ENCODE results near the gene GABBR2. TPM values are rescaled to one million over a fixed set of nuclear protein-coding genes. Genes with fewer than 3 reads are reported as not detected.

GABBR2 gene
- total and polyA plus RNA-seq, 9 of the 15 experiments (the other 6 are each of a cell fraction or from before 2014, with no cell fraction given): 0.15 to 1.9 (median 0.32) TPM

- no peak for TF ChIP-seq HMGXB4 (CRISPR knock-in tag; IDR thresholded peaks at IDR 0.05)
- peak in 1 of 2 experiments; percentile 26; a peak in 1 of 4 replicates for TF ChIP-seq UBTF (IDR thresholded peaks at IDR 0.05; ENCODE audit: borderline replicate concordance in 1 of 2, low read depth in 2 of 2, low read length in 2 of 2)
- no peak for TF ChIP-seq NFXL1 (CRISPR knock-in tag; IDR thresholded peaks at IDR 0.05)
- no peak for TF ChIP-seq GTF2B (IDR thresholded peaks at IDR 0.05; ENCODE audit: extremely low read depth, insufficient read length)
- TF ChIP-seq ILK (tag; IDR thresholded peaks at IDR 0.05; ENCODE audit: borderline replicate concordance, low read depth): no peak
- no peak for TF ChIP-seq FOXP4 (CRISPR knock-in tag; IDR thresholded peaks at IDR 0.05; ENCODE audit: borderline replicate concordance)
- TF ChIP-seq ZNF444 (CRISPR knock-in tag; IDR thresholded peaks at IDR 0.05): no peak
- TF ChIP-seq POLR2B (IDR thresholded peaks at IDR 0.05; ENCODE audit: low read depth, partially characterized antibody): no peak
- TF ChIP-seq SMARCA5 (IDR thresholded peaks at IDR 0.05): no peak
- no peak for TF ChIP-seq BHLHE40 (IDR thresholded peaks at IDR 0.05; ENCODE audit: low read length)
- TF ChIP-seq MED1 (CRISPR knock-in tag; IDR thresholded peaks at IDR 0.05; ENCODE audit: borderline replicate concordance): no peak
- TF ChIP-seq POLR2G (IDR thresholded peaks at IDR 0.05; ENCODE audit: low read depth, low read length): 0 out of 2 replicates have a peak, but pooled peaks have one; percentile 3
- TF ChIP-seq CREB3 (tag; conservative IDR thresholded peaks at IDR 0.05; ENCODE audit: low read depth): no peak
- no peak for TF ChIP-seq ZNF197 (CRISPR knock-in tag; IDR thresholded peaks at IDR 0.05; ENCODE audit: low read depth)
Measured at GRCh38 chr9:98708933-98709911, at the start of gene GABBR2 (continued).

All from K562 (cell line).